Cerebellar cortex (tissue), 1 donor: ENCODE results near the gene TMEM203.

Source experiments
- DNase-seq: peaks from one replicate; pipeline ENCODE4 v3.0.0-alpha.2; 2015; ENCODE audit warnings: low spot score

Gene TMEM203

DNA sequence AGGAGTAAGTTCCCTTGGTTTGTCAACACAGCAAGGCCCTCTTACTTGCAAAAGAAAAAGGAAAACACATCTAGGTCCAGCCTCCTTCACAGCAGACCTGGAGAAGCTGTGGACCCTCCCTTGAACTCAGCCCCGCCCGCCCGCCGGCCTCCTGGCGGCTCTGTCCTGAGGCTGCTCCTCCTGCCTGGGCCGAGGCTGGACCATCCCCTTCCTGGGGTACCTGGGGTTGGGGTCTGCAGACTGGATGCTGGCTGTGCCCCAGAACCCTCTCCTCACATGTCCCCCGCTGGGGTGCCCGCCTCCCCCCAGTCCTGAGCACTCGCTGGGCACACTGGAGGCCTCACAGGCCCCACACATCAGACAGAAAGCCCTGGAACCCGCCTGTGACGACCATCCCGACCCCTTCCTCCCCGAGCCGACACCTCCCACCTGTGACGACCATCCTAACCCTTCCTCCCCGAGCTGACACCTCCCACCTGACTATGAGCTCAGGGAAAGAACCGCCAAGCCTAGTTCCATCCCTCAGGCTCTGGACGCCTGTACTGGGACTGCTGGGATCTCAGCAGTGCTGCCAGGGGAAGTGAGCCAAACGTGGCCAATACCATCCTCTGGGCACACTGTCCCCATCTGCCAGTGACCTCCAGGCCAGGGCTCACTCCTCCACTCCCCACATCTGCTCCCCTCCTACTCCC, 26.4 kb downstream of the TMEM203 start:
- DNase-seq = no peak

DNA sequence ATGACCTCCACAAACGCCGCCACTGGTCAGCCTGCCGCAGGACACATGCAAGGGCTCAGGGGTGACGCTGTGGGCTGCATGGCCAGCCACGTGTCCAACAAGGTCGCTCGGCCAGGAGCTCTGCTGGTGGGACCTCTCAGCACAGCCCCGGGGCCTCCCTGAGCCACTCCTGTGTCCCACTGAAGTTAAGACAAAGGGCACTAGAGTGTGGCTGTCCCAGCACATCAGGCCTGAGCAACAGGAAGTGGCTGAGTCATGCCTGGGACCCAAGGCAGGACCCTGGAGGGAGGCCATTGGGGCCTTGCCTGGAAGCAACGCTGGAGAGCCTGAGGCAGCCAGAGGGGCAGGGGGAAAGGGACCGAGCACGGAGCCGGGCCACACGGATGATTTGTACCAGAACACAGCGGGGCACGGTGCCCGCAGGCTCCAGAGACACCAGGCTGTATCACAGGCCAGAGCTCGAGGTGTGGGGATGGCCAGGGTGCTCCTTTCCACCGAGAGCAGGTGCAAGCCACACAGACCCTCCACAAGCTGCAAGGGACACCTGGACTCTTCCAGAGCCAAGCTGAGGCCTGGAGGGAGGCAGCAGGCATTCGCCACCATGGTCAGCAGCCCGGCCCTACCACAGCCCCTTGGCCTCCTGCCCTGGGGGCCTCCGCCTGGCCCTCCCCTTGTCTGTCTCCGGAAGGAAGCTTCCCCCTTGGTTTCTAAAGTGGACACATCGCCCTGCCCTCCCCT, 27.1 kb downstream of the TMEM203 start:
- DNase-seq = no peak

DNA sequence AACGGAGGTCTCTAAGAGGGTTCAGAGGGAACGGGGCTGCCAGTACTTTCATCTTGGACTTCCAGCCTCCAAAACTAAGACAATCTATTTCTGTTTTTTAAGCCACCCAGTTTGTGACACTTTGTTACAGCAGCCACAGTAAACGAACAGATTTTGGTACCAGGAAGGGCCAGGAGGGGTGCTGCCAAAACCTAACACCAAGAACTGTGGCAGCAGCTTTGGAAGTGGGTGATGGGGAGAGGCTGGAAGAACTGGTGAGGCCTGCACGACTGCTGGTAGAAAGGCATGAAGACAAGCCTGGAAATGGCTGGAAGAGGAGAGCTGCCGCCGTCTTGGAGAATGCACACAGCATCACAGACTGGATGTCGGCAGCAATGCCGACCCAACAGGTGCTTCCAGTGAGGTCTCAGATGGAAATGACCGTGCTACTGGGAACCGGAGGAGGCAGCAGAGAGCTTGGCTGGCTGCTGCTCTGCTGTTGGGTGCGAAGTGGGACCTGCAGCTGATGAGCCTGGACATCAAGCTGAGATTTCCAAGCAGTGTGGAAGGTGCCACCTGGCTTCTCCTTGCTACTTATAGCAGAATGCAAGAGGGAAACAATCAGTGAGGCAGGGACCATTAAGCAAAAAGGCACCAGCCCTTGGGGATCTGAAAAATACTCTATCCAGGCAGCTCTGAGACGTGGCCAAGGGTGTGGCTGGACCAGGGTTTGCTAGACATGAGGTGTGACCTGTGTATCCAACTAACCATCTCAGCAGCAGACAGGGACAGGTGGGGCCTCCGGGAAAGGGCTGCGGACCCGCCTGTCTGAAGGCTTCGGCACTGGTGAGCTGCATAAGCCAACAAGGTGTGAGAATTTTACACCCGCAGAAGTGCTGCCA, 28.9 kb downstream of the TMEM203 start:
- peak; percentile 84 for DNase-seq

DNA sequence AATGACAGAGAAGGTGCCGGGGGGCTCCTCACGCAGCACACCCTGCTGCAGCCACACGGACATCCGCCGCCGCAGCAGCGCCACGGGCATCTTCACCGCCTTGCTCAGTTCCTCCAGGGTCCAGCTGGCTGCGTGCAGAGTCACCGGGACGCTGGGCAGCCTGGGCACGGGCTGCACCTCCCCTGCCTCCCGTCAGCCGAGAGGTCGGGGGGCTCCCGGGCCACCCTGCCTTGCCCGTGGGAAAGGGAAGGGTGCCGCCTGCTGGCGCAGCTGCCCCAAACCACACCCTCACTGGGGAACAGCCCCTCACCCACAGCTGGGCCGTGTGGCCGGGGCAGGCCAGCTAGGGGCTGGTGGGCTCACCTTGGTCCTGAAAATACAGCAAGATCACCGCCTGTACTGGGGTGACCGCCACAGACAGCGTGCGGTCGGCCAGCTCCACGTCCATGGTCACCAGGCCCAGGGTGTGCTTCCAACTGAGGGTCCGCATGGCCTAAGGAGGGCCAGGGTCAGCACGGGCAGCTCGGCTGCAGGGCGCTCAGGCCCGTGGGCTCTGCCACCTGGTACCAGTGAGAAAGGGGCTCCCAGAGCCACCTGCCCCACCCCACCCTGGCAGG, 30.0 kb downstream of the TMEM203 start:
- DNase-seq = no peak

DNA sequence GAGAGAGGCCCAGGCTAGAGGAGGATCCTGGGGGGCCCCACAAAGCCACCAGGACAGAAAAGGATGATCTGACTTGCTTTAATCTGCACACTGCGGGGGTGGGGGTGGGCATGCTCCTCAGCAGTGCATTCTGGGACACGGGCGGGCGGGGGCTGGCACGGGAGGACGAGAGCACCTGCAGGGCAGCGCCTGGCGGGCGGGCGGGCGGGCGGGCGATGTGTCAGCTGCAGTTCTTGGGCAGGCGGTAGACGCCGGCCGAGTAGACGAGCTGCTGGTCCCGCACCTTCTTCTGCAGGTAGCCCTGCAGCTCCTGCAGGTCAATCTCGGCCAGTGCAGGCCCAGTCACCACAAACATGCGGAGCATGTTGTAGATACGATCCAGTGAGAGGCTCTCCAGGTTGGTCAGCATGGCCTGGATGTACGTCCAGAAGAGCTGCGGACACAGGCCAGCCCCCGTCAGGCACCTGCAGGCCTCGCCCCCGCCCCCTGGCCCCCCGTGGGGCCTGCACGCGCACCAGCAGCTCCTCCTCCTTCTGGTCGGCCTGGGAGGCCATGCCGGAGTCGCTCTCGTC, 30.6 kb downstream of the TMEM203 start:
- peak; percentile 44 for DNase-seq

DNA sequence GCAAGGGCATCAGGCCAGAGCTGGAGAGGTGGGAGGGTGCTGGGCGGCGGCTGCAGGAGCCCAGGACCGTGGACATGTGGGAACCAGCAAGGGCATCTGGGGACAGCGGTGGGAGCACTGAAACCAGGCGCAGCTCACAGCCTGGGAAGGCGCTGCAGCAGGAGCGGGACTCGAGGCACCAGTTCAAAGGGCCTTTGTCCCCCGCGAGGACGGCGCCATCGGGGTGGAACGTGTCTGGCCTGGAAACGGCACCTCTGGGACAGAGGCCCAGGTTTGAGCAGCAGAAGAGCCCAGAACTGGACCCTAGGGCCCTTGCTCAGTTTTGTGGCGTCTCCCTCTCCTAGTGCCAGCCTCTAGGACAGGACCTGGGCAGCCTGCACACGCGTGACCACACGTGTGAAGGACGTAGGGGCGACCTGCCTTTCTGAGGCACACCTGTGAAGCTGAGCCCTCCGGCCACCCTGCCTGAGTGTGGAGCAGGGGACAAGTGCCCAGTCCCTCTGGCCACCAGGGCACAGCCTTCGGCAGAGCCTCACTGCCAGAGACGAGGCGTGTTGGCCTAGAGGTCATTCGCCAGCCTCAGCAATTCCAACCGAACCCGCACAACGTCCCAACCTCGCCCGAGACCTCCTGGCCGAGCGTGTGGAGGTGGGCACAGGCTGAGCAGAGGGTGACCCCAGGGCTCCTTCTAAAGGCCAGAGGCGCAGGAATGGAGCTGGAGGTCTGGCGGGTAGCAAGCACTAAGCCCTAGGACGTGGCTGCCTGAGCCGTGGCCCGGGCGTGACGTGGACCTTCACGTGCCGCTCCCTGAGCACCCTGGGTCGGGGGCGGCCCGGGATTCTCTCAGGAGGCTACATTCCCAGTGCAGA, 31.4 kb downstream of the TMEM203 start:
- no peak for DNase-seq

DNA sequence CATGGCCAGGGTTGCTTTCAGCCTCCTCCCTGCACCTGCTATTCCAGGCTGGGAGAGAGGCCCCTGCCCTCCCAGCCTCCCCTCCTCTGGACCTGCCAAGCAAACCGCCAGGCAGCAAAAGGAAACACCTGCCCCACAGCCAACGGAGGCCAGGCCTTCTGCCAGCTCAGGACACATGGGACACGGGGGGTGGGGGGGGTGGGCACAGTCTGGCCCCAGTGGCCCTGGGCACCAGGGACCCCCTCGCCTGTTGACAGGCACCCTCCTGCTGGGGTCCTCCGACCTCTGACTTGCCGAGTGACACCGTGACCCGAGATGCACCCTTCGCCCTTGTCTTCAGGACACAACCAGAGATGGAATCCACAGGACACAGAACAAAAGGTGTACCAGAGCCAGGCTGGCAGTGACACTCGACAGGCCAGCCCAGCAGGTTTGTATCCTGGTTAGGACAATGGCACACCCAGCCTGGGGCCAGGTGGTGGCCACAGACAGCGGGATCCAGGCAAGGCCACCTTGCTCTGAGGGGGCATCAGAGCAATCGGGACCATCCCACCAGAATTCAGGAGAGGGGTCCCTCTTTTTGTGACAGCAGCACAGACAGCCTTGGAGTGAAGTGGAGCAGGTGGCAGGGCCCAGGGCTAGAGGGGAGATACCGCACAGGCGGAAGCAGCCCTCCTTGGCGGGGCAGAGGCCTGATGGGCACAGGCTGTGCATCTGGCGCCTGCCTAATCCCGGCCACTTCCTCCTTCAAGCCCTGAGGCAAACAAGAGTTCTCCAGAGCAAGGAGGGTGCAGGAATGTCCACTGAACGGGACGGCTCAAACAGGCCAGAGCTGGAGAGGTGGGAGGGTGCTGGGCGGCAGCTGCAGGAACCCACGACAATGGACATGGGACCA, 32.3 kb downstream of the TMEM203 start:
- DNase-seq = peak; percentile 44

DNA sequence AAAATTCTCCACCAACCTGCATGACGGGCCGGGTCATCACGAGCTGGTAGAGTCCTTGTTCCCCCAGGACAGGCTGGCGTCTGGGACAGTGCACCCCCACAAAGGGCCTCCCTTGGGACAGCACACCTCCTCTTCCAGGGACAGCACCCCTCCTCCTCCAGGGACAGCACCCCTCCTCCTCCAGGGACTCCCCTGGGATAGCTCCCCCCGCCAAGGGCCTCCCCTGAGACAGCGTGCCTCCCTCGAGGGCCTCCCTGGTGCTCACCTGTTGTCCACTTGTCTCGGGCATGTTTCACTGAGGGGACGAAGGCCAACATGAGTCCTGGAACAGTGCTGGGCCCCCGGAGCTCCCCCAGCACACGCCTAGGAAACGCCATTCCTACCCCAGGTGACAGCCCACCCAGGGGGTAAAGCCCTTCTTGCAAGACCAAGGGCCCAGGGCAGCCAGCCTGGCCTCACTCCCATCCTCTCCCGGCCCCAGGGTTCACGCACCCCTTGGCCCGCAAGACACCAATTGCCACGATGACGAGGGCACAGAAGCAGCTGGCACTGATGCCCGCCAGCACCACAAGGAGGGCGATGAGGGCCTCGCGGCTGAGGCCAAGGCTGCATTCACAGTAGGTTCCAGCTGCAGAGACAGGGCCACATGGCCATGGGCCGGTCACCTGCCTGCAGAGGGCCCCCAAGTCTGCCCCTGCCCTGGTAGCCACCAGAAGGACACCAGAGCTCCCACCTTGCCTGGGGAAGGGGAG, 34.1 kb downstream of the TMEM203 start:
- no peak for DNase-seq

DNA sequence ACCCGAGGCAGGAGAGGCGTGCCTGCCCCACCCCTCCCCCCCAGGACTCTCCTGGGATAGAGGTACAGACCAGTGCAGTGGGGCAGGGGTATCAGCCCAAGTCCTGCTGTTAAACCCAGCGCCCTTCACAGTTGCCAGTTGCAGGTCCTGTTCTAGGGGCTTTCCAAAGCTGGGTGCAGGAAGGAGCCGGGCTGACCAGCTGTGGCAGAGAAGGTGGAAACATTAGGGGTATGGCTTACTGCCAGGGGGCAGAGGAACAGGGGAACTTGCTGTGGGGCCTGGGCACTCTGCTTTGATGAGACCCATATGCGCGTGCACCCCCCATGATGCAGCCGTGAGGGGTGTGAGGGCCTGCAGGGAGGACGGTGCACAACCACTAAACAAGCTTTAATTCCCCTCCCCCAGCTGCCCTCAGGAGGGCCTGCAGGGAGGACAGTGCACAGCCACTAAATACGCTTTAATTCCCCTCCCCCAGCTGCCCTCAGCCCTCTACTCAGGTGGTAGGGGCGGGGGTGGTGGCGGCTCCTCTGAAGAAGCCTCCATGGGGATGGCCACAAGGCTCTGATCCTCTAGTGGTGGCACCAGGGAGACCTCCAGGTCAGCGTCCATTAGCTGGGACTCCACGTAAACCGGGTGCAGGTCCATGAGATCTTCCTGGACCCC, 34.8 kb downstream of the TMEM203 start:
- no peak for DNase-seq

DNA sequence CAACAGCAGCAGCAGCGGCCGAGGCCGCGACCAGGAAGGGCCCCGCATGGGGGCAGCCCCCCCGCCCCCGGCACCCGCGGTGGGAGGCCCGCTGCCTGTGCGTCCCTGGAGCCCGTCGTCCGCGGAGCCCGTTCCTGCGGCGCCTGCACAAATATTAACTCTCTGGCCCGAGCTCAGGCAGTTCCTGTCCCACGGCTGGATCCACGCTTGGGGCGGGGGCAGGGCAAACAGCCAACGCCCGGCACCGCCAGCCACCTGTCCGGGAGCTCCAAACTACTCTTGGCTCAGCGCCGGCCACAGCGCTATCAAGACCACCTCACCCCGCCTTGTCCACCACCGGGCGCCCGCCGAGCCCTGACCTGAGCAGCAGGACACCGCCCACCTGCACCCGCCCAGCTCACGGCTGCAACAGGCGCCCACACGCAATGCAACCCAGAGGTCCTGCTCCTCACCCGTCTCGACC, 35.5 kb downstream of the TMEM203 start, which contains the start of gene LRRC26:
Gene LRRC26, minus strand, starts transcription at position 156 of the 463 bp plus-strand sequence. Its CDS starts 108 bp downstream, at position 48.
- DNase-seq = no peak

DNA sequence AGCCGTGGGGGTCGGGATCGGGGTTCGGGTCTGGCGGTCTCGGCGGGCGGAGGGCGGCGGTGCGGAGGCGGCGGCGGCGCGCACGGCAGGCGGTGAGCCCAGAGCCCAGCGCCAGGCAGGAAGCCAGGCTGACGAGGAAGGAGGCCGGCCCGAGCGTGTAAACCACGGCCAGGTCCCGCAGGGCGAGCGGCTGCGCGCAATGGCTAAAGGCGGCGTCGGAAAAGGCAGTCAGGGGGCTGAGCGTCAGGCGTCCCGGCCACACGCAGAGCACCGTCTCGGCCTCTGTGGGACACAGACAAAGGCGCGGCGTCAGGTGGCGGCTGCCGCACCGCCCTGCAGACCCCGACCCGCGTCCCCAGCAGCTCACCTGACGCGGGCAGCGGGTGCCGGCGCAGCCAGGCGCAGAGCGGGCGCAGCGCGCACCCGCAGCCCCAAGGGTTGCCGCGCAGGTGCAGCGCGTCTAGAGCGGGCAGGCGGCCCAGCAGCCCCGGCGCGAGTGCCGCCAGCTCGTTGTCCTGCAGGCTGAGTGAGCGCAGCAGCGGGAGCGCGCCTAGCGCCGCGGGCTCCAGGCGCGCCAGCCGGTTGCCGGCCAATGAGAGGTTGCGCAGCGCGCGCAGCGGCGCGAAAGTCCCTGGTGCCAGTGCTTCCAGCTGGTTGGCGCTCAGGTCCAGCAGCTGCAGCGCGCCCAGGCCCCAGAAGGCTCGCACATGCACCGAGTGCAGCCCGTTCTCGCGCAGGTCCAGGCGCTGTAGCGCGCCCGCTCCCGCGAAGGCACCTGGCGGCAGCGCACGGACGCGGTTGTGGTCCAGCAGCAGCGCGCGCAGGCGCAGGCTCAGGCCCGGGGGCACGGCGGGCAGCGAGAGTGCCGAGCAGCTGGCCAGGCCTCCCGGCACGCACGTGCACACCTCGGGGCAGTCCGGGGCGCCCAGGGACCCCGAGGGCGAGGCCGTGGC, 36.3 kb downstream of the TMEM203 start:
- DNase-seq = peak; percentile 67

DNA sequence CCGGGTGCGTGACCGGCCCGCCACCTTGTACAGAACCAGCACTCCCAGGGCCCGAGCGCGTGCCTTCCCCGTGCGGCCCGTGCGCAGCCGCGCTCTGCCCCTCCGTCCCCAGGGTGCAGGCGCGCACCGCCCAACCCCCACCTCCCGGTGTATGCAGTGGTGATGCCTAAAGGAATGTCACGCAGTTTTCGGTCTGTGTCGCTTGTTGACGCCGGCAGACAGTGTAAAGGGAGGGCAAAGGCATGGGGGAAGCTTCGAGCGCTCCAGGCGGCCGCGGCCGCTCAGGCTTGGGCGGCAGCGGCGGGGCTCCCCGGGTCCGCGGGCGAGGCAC, 36.9 kb downstream of the TMEM203 start:
- peak; percentile 38 for DNase-seq

DNA sequence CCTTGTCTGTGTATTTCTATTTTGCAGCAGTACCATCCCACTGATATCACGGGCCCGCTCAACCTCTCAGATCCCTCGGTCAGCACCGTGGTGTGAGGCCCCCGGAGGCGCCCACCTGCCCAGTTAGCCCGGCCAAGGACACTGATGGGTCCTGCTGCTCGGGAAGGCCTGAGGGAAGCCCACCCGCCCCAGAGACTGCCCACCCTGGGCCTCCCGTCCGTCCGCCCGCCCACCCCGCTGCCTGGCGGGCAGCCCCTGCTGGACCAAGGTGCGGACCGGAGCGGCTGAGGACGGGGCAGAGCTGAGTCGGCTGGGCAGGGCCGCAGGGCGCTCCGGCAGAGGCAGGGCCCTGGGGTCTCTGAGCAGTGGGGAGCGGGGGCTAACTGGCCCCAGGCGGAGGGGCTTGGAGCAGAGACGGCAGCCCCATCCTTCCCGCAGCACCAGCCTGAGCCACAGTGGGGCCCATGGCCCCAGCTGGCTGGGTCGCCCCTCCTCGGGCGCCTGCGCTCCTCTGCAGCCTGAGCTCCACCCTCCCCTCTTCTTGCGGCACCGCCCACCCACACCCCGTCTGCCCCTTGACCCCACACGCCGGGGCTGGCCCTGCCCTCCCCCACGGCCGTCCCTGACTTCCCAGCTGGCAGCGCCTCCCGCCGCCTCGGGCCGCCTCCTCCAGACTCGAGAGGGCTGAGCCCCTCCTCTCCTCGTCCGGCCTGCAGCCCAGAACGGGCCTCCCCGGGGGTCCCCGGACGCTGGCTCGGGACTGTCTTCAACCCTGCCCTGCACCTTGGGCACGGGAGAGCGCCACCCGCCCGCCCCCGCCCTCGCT, 37.5 kb downstream of the TMEM203 start:
- DNase-seq = peak; percentile 33

DNA sequence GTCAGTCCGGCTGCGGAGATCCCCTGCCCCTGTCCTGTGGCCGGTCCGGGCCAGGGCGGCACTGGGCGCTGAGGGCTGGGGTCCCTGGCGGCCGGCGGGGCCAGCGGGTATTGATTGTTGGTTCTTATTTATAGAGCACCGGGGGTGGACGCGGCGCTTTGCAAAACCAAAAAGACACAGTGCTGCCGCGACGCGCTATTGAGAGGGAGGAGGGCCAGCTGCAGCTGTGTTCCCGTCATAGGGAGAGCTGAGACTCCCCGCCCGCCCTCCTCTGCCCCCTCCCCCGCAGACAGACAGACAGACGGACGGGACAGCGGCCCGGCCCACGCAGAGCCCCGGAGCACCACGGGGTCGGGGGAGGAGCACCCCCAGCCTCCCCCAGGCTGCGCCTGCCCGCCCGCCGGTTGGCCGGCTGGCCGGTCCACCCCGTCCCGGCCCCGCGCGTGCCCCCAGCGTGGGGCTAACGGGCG, 38.1 kb downstream of the TMEM203 start:
- DNase-seq = peak; percentile 32

DNA sequence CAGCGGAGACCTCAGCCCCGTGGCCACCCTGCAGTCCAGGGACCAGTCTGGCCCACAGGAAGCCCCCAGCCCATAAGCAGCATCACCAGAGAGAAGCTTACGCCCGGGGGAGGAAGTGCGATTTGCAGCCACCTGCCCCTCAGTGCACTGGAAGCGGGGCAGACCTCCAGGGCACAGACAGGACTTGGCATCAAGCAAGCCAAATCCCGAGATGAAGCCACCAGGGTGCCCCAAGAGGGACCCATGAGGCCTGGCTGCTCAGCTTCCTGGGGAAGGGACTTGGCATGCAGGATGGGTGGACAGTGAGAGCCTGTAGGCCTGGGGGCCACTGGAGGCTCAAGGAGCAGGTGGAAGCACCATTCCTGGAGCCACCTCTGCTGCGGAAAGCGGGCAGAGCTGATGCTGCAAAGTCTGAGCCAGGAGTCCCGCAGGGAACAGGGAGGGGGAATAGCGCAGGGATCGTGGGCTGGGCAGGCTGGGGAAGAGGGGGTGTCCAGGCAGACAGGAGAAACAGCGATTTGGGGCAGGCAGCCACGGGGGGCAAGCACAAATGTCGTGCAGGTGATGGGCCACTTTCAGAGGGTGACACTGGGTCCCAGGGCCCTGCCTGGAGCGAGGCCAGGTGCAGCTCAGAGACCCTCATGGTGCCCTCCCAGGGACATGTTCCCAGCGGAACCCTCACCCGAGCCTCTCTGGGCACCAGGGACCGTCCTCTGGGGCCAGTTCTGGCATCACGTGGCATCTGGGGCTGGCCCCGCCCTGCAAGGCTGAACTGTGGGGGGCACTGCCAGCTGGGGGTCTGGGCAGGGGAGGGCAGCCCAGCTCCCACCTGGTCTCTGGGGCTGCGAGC, 38.8 kb downstream of the TMEM203 start:
- peak; percentile 64 for DNase-seq
